ENCODE measurements around the gene GRAP2. TPM values are rescaled to one million over a fixed set of nuclear protein-coding genes. Genes with fewer than 3 reads are reported as not detected.
"Not testable (repeated sequence)": the region's sequence is repeated elsewhere in the genome, so short reads cannot be mapped to it uniquely, and the experiment has no call there.

GRAP2 gene
- total RNA-seq, result 7.5 TPM

DNA sequence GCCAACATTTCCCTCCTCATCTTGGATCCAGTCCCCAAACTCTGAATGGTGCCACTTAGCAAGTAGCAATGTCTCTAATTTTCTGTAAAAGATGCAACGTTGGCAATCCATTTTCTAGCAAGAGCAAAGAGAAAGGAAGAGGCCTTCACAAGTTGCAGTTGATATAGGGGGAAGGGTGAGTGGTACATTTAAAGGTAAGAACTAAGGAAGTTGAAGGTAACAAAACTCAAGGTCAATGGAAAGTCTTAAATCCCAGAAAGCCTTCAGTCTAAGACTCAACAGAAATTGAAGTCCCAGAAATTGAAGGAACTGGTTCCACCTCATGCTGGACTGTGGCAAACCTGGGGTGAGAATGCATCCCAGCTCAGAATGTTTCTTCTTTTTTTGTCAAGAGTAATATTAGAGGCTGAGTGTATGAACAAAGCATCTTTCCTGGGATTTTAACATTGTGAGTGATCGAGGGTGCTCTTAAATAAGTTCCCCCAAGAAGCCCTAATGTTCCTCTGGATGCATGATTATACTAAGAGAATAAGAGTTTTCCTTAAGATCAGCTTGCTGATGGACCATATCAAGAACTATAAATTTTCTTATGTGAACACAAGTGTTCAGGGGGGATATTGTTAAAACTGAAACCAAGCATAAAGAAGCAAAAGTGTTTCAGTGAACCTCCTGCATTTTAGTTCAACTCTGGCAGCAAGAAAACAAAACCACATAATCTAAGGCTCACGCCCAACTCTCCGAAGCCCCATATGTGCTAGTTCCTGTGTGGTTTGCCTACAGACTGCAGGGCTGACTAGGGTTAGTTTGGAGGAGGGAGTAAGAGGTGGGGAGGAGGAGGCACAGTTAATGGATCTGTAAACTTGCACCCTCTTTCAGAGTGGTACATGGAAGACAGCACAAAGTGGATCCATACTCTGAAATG lies at the start of gene GRAP2:
GRAP2 (plus strand) TSS at position 779 of the 922 bp plus-strand sequence. CDS start 46,023 bp downstream, outside the sequence.
- ATAC-seq (peak; percentile 45), DNase-seq (ENCODE audit: low spot score) (no peak)
- intact Hi-C loops (cut with DNase I), result no loop called here

DNA sequence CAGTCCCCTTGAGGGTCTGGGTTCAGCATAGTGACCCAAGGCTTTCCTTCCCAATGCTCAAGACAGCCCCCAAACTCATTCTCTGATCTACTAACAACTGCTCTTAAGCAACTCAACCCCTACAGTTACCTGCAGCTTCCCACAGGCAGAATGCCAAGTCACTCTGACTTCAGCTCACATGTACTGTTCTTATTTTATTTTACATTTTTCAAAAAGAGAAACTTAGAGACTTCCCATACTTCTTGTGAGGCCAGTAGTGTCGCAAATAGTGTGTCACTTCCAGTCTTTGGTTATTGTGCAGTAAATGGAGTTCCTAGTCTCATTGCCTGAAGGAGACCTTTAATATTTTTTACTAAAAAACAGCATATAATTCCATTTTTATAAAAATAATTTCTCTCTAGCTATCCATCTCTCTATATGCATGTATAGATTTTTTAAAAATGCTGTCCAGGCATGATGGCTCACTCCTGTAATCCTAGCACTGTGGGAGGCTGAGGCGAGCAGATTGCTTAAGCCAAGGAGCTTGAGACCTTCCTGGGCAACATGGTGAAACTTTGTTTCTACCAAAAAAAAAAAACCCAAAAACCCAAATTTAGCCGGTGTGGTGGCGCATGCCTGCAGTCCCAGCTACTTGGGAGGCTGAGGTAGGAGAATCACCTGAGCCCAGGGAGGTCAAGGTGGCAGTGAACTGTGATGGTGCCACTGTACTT lies 49.1 kb upstream of the GRAP2 start:
- no peak for DNase-seq (ENCODE audit: low spot score)
- intact Hi-C loops (cut with DNase I), result no loop called here
- no peak for ATAC-seq

GRCh38 chr22:39852799-39853198 lies 48.1 kb upstream of the GRAP2 start:
- DNase-seq (ENCODE audit: low spot score) (no peak), ATAC-seq (no peak)
- intact Hi-C loops (cut with DNase I), result no loop called here

- no peak for ATAC-seq
Measured at GRCh38 chr22:39856588-39856987, 44.3 kb upstream of the GRAP2 start.

GRCh38 chr22:39859903-39860588 lies 40.8 kb upstream of the GRAP2 start:
- DNase-seq (ENCODE audit: low spot score) (no peak), ATAC-seq (no peak)
- intact Hi-C loops (cut with DNase I), result no loop called here

More at GRCh38 chr22:39856588-39856987, 44.3 kb upstream of the GRAP2 start:
- DNase-seq (ENCODE audit: low spot score), result no peak
- intact Hi-C loops (cut with DNase I), result no loop called here

DNA sequence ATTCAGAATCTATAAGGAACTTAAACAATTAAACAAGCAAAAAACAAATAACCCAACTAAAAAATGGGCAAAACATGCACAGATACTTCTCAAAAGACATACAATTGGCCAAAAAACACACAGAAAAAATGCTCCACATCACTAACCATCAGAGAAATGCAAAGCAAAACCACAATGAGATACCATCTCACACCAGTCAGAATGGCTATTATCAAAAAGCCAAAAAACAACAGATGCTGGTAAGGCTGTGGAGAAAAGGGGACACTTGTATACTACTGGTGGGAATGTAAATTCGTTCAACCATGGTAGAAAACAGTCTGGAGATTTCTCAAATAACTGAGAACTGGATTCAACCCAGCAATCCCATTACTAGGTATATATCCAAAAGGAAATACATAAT lies 32.1 kb upstream of the GRAP2 start:
- ATAC-seq, result no peak
- DNase-seq (ENCODE audit: low spot score), result no peak
- intact Hi-C loops (cut with DNase I), result loop anchor here (5.0 kb wide), 1 partner anchor 186 kb away; no protein-coding TSS in a partner anchor

GRCh38 chr22:39869797-39870196 lies 31.1 kb upstream of the GRAP2 start:
- DNase-seq (ENCODE audit: low spot score); ATAC-seq: not testable (repeated sequence)
- intact Hi-C loops (cut with DNase I), result loop anchor here (5.0 kb wide), 1 partner anchor 187 kb away; no protein-coding TSS in a partner anchor

DNA sequence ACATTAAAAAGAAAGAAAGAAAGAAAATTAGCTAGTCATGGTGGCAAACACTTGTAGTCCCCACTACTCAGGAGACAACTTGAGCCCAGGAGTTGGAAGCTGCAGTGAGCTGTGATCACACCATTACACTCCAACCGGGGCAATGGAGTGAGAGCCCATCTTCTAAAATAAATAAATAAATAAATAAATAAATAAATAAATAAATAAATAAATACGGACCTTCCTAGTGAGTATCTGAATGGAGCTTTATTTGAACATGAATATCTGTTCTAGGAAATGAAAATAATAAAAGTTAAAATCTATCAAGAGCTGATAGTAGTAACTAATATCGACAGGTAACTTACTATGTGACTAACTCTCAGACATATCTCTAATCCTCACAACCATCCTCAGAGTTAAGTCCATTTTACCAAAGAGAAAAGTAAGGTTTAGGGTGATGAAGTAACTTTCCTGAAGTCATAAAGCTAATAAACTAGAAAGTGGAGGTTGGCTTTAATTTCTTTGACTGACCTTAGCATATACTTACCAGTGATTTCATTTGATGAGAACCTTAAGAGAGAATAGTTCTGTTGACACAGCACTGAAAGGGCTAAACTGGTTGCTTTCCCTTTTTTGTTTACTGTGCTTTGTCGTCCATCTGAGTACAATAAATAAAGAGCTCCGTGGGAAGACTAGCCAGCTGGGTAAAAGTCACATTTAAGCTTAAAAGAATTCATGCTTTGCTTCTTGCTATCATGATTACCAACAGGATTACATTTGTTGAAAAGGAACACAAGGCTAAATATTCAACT lies 29.7 kb upstream of the GRAP2 start:
- DNase-seq (ENCODE audit: low spot score) (no peak), ATAC-seq (no peak)
- intact Hi-C loops (cut with DNase I), result no loop called here

DNA sequence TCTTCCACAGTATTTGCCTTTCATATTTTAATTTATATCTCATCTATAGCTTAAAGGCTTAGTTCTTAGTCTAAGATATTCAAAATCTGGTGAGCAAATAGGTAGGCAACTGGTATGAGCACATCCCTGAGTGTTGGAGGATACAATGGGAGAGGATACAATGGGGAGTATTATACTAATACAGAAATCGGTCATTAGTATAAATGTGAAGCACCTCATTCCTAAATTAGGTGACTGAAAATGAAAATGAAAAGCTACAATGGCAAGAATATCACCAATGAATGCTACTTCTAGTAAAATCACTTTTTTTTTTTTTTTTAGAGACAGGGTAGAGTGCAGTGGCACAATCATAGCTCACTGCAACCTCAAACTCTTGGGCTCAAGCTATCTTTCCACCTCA lies 28.3 kb upstream of the GRAP2 start:
- ATAC-seq (no peak), DNase-seq (ENCODE audit: low spot score) (no peak)
- intact Hi-C loops (cut with DNase I), result no loop called here

DNA sequence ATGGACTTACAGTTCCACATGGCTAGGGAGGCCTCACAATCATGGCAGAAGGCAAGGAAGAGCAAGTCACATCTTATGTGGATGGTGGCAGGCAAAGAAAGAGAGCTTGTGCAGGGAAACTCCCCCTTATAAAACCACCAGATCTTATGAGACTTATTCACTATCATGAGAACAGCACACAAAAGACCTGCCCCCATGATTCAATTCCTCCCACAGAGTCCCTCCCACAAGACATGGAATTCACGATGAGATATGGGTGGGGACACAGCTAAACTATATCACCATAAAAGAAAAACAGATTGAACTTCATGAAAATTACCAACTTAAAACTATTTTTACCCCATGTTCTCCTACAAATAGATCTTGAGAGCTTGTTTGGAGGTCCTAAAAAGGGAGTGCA lies 26.9 kb upstream of the GRAP2 start:
- intact Hi-C loops (cut with DNase I), result no loop called here
- DNase-seq (ENCODE audit: low spot score) (no peak), ATAC-seq (no peak)

GRCh38 chr22:39875176-39875885 lies 25.6 kb upstream of the GRAP2 start:
- ATAC-seq; DNase-seq (ENCODE audit: low spot score); intact Hi-C loops (cut with DNase I): not testable (repeated sequence)

- ATAC-seq (no peak), DNase-seq (ENCODE audit: low spot score) (no peak)
- intact Hi-C loops (cut with DNase I), result no loop called here
Measured at GRCh38 chr22:39877079-39877845, 23.6 kb upstream of the GRAP2 start.

- DNase-seq (ENCODE audit: low spot score) (no peak), ATAC-seq (no peak)
- intact Hi-C loops (cut with DNase I), result no loop called here
Measured at GRCh38 chr22:39880722-39881121, 20.2 kb upstream of the GRAP2 start.

DNA sequence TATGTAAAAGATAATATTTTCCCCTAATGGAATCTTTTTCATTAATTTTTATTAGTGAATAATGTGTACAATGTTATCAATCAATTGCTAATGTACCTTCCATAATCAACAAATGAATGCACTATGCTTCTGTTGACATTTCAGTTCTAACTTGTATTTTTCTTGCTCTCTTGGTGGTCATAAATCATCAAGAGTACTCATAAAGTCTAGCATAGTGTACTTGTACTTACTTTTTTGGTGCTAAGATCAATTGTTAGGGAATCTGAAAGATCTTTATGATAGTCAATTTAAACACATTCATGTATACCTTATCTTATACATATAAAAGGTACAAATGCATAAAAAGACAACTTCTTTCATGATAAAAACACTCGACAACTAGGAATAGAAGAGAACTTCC lies 17.8 kb upstream of the GRAP2 start:
- DNase-seq (ENCODE audit: low spot score), result no peak
- ATAC-seq, result no peak
- intact Hi-C loops (cut with DNase I), result no loop called here

GRCh38 chr22:39889924-39890323 lies 11.0 kb upstream of the GRAP2 start:
- ATAC-seq; intact Hi-C loops (cut with DNase I); DNase-seq (ENCODE audit: low spot score): not testable (repeated sequence)

DNA sequence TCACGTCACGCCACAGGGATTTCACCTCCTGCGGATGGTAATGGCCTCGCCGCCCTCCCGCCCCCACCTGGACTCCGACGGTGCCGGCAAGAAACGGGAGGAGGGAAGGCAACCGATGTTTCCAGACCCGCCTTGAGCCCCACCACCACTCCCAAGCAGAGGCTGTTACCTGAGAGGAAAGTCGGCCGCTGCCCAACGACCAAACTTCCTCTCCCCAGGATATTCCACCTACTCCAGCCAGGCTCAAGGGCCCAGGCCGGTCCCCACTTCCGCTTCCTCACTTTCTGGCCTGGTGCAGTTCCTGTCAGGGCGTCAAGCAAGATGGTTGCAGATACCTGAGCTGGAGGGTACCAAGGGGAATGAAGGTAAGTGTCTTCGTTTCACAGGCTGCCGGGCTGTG lies 7.4 kb upstream of the GRAP2 start, which contains the start of gene ENTHD1:
ENTHD1 (minus strand) TSS at position 235 of the 400 bp plus-strand sequence. CDS start 6,012 bp downstream, outside the sequence.
- ATAC-seq, result no peak
- intact Hi-C loops (cut with DNase I), result no loop called here

GRCh38 chr22:39894554-39895092 lies 6.3 kb upstream of the GRAP2 start:
- intact Hi-C loops (cut with DNase I), result no loop called here
- ATAC-seq, result no peak
- DNase-seq (ENCODE audit: low spot score), result no peak

More for the DNA sequence above, 7.4 kb upstream of the GRAP2 start, which contains the start of gene ENTHD1:
- no peak for DNase-seq (ENCODE audit: low spot score)
